H1 (cell line): Measurements from ENCODE around the gene MRPS9.

Source experiments
- CBX8 ChIP-seq: fragments of 300-800, 300-1000 bp; sonication (generic); IDR thresholded peaks from 2 replicates; pipeline ENCODE4 v1.7.1; 2016; ENCODE audit warnings: low read depth, low read length, borderline replicate concordance
- JUN ChIP-seq: IDR thresholded peaks from 2 replicates; pipeline ENCODE4 v1.6.1; 2011; ENCODE audit warnings: low read depth, mild to moderate bottlenecking, improper control_type of control experiment, low read length
- POLR2A ChIP-seq, 2 experiments: IDR thresholded peaks; 1 replicate in 1 of 2; 2 replicates in 1 of 2; pipeline ENCODE4 v1.6.1; 2011; ENCODE audit warnings: low read depth in 2 of 2, low read length in 2 of 2, mild to moderate bottlenecking in 2 of 2; ENCODE audit errors: control extremely low read depth in 1 of 2
- POU5F1 ChIP-seq: IDR thresholded peaks from 2 replicates; pipeline ENCODE4 v1.6.1; 2011; ENCODE audit warnings: low read depth, mild to moderate bottlenecking, low read length, moderate library complexity
- SIX5 ChIP-seq: IDR thresholded peaks from 2 replicates; pipeline ENCODE4 v1.6.1; 2011; ENCODE audit warnings: mild to moderate bottlenecking, low read depth, low read length
- TAF1 ChIP-seq: IDR thresholded peaks from 2 replicates; pipeline ENCODE4 v1.6.1; 2011; ENCODE audit warnings: mild to moderate bottlenecking, low read depth, low read length
- TBP ChIP-seq: IDR thresholded peaks from 2 replicates; pipeline ENCODE4 v1.6.1; 2011; ENCODE audit warnings: low read depth, low read length, improper control_type of control experiment
- TF ChIP-seq, protein P1 (sequence below), 3 experiments: IDR thresholded peaks; 1 replicate in 2 of 3; 2 replicates in 1 of 3; pipeline versions ENCODE4 v1.5.1 to v1.6.1; 2011; ENCODE audit warnings: low read length in 3 of 3, mild to moderate bottlenecking in 3 of 3, inconsistent platforms in 2 of 3, low read depth in 1 of 3, moderate library complexity in 1 of 3; ENCODE audit not compliant: insufficient read depth in 1 of 3; ENCODE audit errors: control extremely low read depth in 1 of 3
- TF ChIP-seq, protein P2 (sequence below): IDR thresholded peaks from 2 replicates; pipeline ENCODE4 v1.6.1; 2011; ENCODE audit warnings: low read length, improper control_type of control experiment

DNA sequence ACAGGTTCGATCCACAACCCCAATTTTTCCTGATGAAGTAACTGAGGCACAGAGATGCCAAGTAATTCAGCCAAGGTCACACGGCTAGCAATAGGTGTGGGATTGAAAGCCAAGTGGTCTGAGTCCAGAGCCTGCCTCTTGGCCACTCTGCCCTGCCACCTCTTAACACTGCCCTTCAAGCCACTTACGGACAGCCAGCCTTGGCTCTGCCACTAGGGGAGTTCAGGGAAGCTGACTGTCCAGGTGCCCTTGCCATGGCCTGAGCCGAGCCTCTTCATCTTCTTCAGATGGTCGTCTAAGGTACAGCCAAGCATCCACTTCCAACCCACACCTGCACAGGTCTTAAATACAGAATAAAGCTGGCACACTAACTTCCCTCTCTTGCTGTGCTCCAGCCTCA lies 104.4 kb downstream of the MRPS9 start:
- TF ChIP-seq JUN (no peak), TAF1 (no peak), SIX5 (no peak), POLR2A (IDR thresholded peaks at IDR 0.05; ENCODE audit: control extremely low read depth in 1 of 2, low read depth in 2 of 2, low read length in 2 of 2) (no peak), POU5F1 (no peak), TBP (no peak), CBX8 (no peak)
- TF ChIP-seq, protein P1, sequence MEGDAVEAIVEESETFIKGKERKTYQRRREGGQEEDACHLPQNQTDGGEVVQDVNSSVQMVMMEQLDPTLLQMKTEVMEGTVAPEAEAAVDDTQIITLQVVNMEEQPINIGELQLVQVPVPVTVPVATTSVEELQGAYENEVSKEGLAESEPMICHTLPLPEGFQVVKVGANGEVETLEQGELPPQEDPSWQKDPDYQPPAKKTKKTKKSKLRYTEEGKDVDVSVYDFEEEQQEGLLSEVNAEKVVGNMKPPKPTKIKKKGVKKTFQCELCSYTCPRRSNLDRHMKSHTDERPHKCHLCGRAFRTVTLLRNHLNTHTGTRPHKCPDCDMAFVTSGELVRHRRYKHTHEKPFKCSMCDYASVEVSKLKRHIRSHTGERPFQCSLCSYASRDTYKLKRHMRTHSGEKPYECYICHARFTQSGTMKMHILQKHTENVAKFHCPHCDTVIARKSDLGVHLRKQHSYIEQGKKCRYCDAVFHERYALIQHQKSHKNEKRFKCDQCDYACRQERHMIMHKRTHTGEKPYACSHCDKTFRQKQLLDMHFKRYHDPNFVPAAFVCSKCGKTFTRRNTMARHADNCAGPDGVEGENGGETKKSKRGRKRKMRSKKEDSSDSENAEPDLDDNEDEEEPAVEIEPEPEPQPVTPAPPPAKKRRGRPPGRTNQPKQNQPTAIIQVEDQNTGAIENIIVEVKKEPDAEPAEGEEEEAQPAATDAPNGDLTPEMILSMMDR (IDR thresholded peaks at IDR 0.05; ENCODE audit: control extremely low read depth in 1 of 3, insufficient read depth in 1 of 3, low read depth in 1 of 3, low read length in 3 of 3): peak; percentile 14 to 43 (median 33); a peak in 3 of 4 replicates
- TF ChIP-seq, protein P2, sequence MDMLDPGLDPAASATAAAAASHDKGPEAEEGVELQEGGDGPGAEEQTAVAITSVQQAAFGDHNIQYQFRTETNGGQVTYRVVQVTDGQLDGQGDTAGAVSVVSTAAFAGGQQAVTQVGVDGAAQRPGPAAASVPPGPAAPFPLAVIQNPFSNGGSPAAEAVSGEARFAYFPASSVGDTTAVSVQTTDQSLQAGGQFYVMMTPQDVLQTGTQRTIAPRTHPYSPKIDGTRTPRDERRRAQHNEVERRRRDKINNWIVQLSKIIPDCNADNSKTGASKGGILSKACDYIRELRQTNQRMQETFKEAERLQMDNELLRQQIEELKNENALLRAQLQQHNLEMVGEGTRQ: no peak
